AML-193 (cell line): ENCODE measurements around the gene F3.
"Not testable (repeated sequence)": the region's sequence is repeated elsewhere in the genome, so short reads cannot be mapped to it uniquely, and the experiment has no call there.

Experiments
- DNase-seq, 2 experiments: peaks; one replicate each; lab custom pipeline; 2025; lab: John Stamatoyannopoulos, UW

F3 gene

GRCh38 chr1:94541246-94542087 is at the start of gene F3:
F3 (minus strand) TSS chr1:94541759; CDS start chr1:94541636, 123 bp downstream.
- DNase-seq, result peak; percentile 67 to 73

- no peak for DNase-seq
Measured at GRCh38 chr1:94590203-94591137, 48.9 kb upstream of the F3 start.

GRCh38 chr1:94589728-94590127 is 48.2 kb upstream of the F3 start:
- DNase-seq, result no peak

GRCh38 chr1:94582565-94582964 is 41.0 kb upstream of the F3 start:
- no peak for DNase-seq

- no peak for DNase-seq
Measured at GRCh38 chr1:94580367-94581115, 39.0 kb upstream of the F3 start.

- no peak for DNase-seq
Measured at GRCh38 chr1:94579876-94580294, 38.3 kb upstream of the F3 start.

DNA sequence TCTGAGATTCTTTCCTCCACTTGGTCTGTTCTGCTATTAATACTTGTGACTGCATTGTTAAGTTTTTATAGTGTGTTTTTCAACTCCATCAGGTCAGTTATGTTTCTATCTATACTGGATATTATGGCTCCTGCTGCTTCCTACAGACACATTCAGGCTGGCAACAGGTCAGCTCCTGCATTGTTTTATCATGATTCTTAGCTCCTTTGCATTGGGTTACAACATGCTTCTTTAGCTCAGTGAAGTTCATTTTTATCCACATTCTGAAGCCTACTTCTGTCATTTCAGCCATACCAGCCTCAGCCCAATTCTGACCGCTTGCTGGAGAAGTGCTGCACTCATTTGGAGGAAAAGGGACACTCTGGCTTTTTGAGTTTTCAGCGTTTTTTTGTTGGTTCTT is 37.3 kb upstream of the F3 start:
- DNase-seq, result no peak

- DNase-seq, result not testable (repeated sequence)
Measured at GRCh38 chr1:94573917-94574316, 32.4 kb upstream of the F3 start.

- no peak for DNase-seq
Measured at GRCh38 chr1:94572780-94573179, 31.2 kb upstream of the F3 start.

DNA sequence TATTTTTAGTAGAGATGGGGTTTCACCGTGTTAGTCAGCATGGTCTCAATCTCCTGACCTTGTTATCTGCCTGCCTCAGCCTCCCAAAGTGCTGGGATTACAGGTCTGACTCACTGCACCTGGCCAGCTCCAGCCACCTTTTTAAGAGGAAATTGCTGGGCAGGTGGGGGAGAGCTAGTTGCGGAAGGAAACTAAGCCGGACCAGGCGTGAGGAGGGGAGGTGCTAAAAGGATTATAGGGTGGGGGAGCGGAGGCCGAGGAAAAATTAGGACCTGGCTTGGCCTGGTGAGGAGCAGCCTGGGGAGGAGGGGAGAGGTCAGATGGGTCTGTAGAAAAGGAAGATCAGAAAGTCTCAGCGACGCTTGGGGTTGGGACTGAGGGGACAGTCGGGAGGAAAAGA is 29.4 kb upstream of the F3 start:
- DNase-seq, result not testable (repeated sequence)

GRCh38 chr1:94568806-94569205 is 27.2 kb upstream of the F3 start:
- DNase-seq, result not testable (repeated sequence)

- DNase-seq, result not testable (repeated sequence)
Measured at GRCh38 chr1:94567975-94568607, 26.5 kb upstream of the F3 start.

DNA sequence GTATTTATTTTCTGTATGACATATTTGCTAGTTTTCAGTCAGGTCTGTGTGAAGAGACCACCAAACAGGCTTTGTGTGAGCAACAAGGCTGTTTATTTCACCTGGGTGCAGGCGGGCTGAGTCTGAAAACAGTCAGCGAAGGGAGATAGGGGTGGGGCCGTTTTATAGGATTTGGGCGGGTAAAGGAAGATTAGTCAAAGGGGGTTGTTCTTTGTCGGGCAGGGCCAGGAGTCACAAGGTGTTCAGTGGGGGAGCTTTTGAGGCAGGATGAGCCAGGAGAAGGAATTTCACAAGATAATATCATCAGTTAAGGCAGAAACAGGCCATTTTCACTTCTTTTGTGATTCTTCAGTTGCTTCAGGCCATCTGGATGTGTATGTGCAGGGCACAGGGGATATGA is 24.9 kb upstream of the F3 start:
- not testable (repeated sequence) for DNase-seq

- DNase-seq, result no peak
Measured at GRCh38 chr1:94565901-94566300, 24.3 kb upstream of the F3 start.

GRCh38 chr1:94562519-94563260 is 21.1 kb upstream of the F3 start:
- no peak for DNase-seq

- DNase-seq, result no peak
Measured at GRCh38 chr1:94560333-94560732, 18.8 kb upstream of the F3 start.

- no peak for DNase-seq
Measured at GRCh38 chr1:94559921-94560320, 18.4 kb upstream of the F3 start.

DNA sequence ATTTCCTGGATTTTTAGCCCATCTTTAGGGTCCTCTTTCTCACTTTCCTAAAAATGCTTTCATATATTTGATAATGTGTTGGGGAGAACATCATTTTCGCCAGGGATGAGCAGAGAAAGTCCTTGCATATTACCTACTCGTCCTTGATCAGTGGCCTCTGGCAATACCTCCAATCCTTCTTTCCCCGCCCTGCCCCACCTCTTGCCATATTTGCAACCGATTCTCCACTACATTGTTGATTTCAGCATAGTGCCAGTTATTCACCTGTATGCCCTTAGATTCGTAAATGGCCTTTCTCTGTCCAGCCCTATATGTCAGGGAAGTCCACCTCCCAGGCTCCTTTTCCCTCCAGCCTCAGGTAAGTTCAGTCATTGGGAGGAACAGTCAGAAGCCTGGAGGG is 13.5 kb upstream of the F3 start:
- DNase-seq, result no peak

GRCh38 chr1:94554580-94554979 is 13.0 kb upstream of the F3 start:
- no peak for DNase-seq

DNA sequence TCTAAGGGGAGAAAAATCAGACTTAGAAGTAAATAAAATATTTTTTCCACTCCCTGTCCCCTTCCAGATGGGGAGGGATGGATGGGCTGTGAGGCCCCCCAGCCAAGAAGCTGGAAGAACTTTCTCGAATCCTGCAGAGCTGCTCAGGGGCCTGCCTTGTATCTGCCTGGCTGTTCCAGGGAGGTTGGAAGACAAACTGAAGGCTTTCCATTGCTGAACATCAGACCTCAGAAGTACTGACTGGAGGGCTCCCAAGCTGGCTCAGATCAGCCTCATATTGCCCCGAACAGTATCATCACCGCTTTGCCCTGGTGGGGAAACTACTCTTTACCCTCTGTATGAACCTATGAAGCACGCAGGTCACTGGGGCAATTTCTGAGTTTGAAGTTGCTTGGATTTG is 12.4 kb upstream of the F3 start:
- DNase-seq, result no peak

GRCh38 chr1:94553323-94553730 is 11.8 kb upstream of the F3 start:
- no peak for DNase-seq
